Bronchial epithelial cell (primary cell): ENCODE data around the gene LYRM4. TPM values are rescaled to one million over a fixed set of nuclear protein-coding genes. Genes with fewer than 3 reads are reported as not detected.
A peak's percentile ranks its signal among the peaks of the same experiment; 100 is the strongest.

Source experiments
- DNase-seq: peaks from one replicate; pipeline ENCODE4 v3.0.0-alpha.2; 2010; ENCODE audit warnings: low read depth
- FAIRE-seq: peaks from 2 replicates; lab custom pipeline; 2011; peaks lifted over from hg19 to GRCh38; lab: Jason Lieb, UNC
- H3K27me3 ChIP-seq: 2 replicates; pipeline ENCODE4 v1.5.1; 2011; ENCODE audit warnings: low read length; ENCODE audit not compliant: control insufficient read depth, insufficient read depth
- H3K36me3 ChIP-seq: 2 replicates; pipeline ENCODE4 v1.5.1; 2011; ENCODE audit warnings: low read length; ENCODE audit not compliant: control insufficient read depth, insufficient read depth
- H3K4me3 ChIP-seq: 2 replicates; pipeline ENCODE4 v1.5.1; 2011; ENCODE audit warnings: mild to moderate bottlenecking, low read depth, low read length, control low read depth
- CTCF ChIP-seq: IDR thresholded peaks from 2 replicates; pipeline ENCODE4 v1.5.1; 2011; ENCODE audit warnings: mild to moderate bottlenecking, moderate library complexity, low read length, control low read depth, inconsistent platforms; ENCODE audit not compliant: insufficient read depth, severe bottlenecking
- total RNA-seq: library from RNA; depleted of rRNA; stranded (reverse); fragments of >200 nt; gene quantifications from 2 replicates; pipeline ENCODE4 v1.2.1, GENCODE V29; 2014

The LYRM4 gene
- total RNA-seq, 1 donor from 2014 or later: 15.3 TPM

GRCh38 chr6:5095236-5095635, 165.5 kb downstream of the LYRM4 start:
- FAIRE-seq: no peak
- Histone ChIP-seq H3K27me3 (peaks cover under 1% of the 10 kb centered on the region), H3K36me3 (no peaks in the 10 kb centered on the region), H3K4me3 (no peak overlapping the region)
- no peak for DNase-seq
- no peak for TF ChIP-seq CTCF

- no peak for TF ChIP-seq CTCF
- DNase-seq (peak; percentile 62), FAIRE-seq (no peak)
- Histone ChIP-seq H3K36me3 (no peaks in the 10 kb centered on the region), H3K4me3 (no peak overlapping the region), H3K27me3 (peaks cover 2% of the 10 kb centered on the region)
Measured at GRCh38 chr6:5094327-5094726, 166.4 kb downstream of the LYRM4 start.

- Histone ChIP-seq H3K27me3 (peaks cover 2% of the 10 kb centered on the region), H3K4me3 (no peak overlapping the region), H3K36me3 (no peaks in the 10 kb centered on the region)
- no peak for TF ChIP-seq CTCF
- no peak for FAIRE-seq
- no peak for DNase-seq
Measured at GRCh38 chr6:5093231-5094015, 167.3 kb downstream of the LYRM4 start.

- no peak for TF ChIP-seq CTCF
- Histone ChIP-seq H3K27me3 (peaks cover 4% of the 10 kb centered on the region), H3K4me3 (no peak overlapping the region), H3K36me3 (no peaks in the 10 kb centered on the region)
- DNase-seq: no peak
- FAIRE-seq: no peak
Measured at GRCh38 chr6:5091210-5092069, 169.3 kb downstream of the LYRM4 start.

- Histone ChIP-seq H3K36me3 (no peaks in the 10 kb centered on the region), H3K4me3 (no peak overlapping the region), H3K27me3 (peaks cover 8% of the 10 kb centered on the region)
- TF ChIP-seq CTCF: no peak
- DNase-seq: no peak
- no peak for FAIRE-seq
Measured at GRCh38 chr6:5090603-5091002, 170.1 kb downstream of the LYRM4 start.
